DND-41 (cell line): ENCODE data around the gene GRB2.
A peak's percentile ranks its signal among the peaks of the same experiment; 100 is the strongest.

Experiments used
- ATAC-seq: fragments of 200-7000 bp; cut with Tn5 transposase; 3 replicates; pipeline ENCODE4 v1.9.1; 2021; ENCODE audit warnings: low read depth; ENCODE audit not compliant: insufficient read depth
- DNase-seq: peaks from one replicate; pipeline ENCODE4 v3.0.0-alpha.2; 2020
- H2AFZ ChIP-seq: 2 replicates; pipeline ENCODE4 v1.6.0; 2012; ENCODE audit warnings: low read depth, low read length
- H3K27ac ChIP-seq: 2 replicates; pipeline ENCODE4 v1.5.1; 2012; ENCODE audit warnings: low read length, inconsistent platforms
- H3K27me3 ChIP-seq: fragments of 200-600 bp; sonication (generic); 2 replicates; pipeline ENCODE4 v1.6.0; 2012; ENCODE audit warnings: low read length, mild to moderate bottlenecking, inconsistent platforms; ENCODE audit not compliant: insufficient read depth, poor library complexity
- H3K36me3 ChIP-seq: 2 replicates; pipeline ENCODE4 v1.5.1; 2012; ENCODE audit warnings: low read length, inconsistent platforms; ENCODE audit not compliant: insufficient read depth
- H3K4me1 ChIP-seq: 2 replicates; pipeline ENCODE4 v1.5.1; 2012; ENCODE audit warnings: mild to moderate bottlenecking, low read length; ENCODE audit not compliant: insufficient read depth
- H3K4me2 ChIP-seq: 2 replicates; pipeline ENCODE4 v1.6.0; 2012; ENCODE audit warnings: mild to moderate bottlenecking, moderate library complexity, low read length, inconsistent platforms; ENCODE audit not compliant: insufficient read depth
- H3K4me3 ChIP-seq, 2 experiments: fragments of 200-600 bp in 1 of 2; shearing (Covaris generic) in 1 of 2; 2 replicates each; pipeline ENCODE4 v1.5.1; 2012 to 2016; ENCODE audit warnings: inconsistent platforms in 2 of 2, low read length in 2 of 2, mild to moderate bottlenecking in 2 of 2, low read depth in 1 of 2, moderate library complexity in 1 of 2
- H3K79me2 ChIP-seq: 2 replicates; pipeline ENCODE4 v1.6.0; 2012; ENCODE audit warnings: low read length, inconsistent platforms; ENCODE audit not compliant: insufficient read depth
- H3K9ac ChIP-seq: 2 replicates; pipeline ENCODE4 v1.6.0; 2012; ENCODE audit warnings: low read depth, mild to moderate bottlenecking, inconsistent platforms, low read length, moderate library complexity
- H3K9me3 ChIP-seq: 2 replicates; pipeline ENCODE4 v1.5.1; 2012; ENCODE audit warnings: low read length, moderate library complexity, mild to moderate bottlenecking, inconsistent platforms; ENCODE audit not compliant: insufficient read depth, severe bottlenecking
- H4K20me1 ChIP-seq: 2 replicates; pipeline ENCODE4 v1.6.0; 2012; ENCODE audit warnings: low read length; ENCODE audit not compliant: insufficient read depth
- EZH2 ChIP-seq: IDR thresholded peaks from 3 replicates; pipeline ENCODE4 v1.6.1; 2012; ENCODE audit warnings: borderline replicate concordance, low read depth, mild to moderate bottlenecking, moderate library complexity, low read length, inconsistent platforms; ENCODE audit not compliant: severe bottlenecking
- TF ChIP-seq, protein P1 (sequence below): IDR thresholded peaks from 2 replicates; pipeline ENCODE4 v1.5.1; 2012; ENCODE audit warnings: borderline replicate concordance, low read length, moderate library complexity, mild to moderate bottlenecking; ENCODE audit not compliant: poor library complexity, severe bottlenecking; ENCODE audit errors: extremely low read depth

GRB2 gene

GRCh38 chr17:75273977-75274708 is 131.3 kb downstream of the GRB2 start:
- Histone ChIP-seq H2AFZ (no peak overlapping the region), H3K4me1 (peaks cover 36% of the 10 kb centered on the region), H3K79me2 (peaks cover 39% of the 10 kb centered on the region), H3K27me3 (no peaks in the 10 kb centered on the region), H3K27ac (peak overlapping the region; percentile 13; the same call in 1 of the 2 replicates), H3K9me3 (no peaks in the 10 kb centered on the region), H3K4me3 (no peak overlapping the region), H4K20me1 (peaks cover 8% of the 10 kb centered on the region), H3K36me3 (peaks cover 46% of the 10 kb centered on the region), H3K9ac (no peak overlapping the region), H3K4me2 (no peak overlapping the region)
- ATAC-seq (no peak), DNase-seq (no peak)
- TF ChIP-seq, protein P1, sequence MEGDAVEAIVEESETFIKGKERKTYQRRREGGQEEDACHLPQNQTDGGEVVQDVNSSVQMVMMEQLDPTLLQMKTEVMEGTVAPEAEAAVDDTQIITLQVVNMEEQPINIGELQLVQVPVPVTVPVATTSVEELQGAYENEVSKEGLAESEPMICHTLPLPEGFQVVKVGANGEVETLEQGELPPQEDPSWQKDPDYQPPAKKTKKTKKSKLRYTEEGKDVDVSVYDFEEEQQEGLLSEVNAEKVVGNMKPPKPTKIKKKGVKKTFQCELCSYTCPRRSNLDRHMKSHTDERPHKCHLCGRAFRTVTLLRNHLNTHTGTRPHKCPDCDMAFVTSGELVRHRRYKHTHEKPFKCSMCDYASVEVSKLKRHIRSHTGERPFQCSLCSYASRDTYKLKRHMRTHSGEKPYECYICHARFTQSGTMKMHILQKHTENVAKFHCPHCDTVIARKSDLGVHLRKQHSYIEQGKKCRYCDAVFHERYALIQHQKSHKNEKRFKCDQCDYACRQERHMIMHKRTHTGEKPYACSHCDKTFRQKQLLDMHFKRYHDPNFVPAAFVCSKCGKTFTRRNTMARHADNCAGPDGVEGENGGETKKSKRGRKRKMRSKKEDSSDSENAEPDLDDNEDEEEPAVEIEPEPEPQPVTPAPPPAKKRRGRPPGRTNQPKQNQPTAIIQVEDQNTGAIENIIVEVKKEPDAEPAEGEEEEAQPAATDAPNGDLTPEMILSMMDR = no peak
- no peak for TF ChIP-seq EZH2

DNA sequence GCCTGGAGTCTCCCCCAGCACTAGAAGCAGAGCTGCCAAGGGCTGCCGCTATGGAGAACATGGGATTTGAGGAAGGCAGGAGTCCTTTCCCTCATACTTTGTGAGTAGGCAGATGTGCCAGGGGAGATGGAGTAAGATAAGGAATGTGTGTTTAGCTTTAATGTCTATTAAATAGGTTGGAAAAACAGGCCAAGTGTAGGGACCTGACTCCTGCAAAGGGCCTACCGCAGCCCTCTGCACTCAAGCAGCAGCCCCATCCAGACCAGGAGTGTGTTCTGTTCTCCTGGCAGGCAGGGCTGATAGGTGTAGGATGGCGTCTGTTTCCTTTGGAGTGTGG is 132.7 kb downstream of the GRB2 start:
- peaks cover 41% of the 10 kb centered on the region for H3K4me1 ChIP-seq
- H3K9me3 ChIP-seq = no peaks in the 10 kb centered on the region
- H3K4me3 ChIP-seq = no peak overlapping the region
- peaks cover 41% of the 10 kb centered on the region for H3K36me3 ChIP-seq
- ATAC-seq = no peak
- DNase-seq = no peak
- H2AFZ ChIP-seq = no peak overlapping the region
- peaks cover 39% of the 10 kb centered on the region for H3K79me2 ChIP-seq
- peak overlapping the region; percentile 89 for H3K27ac ChIP-seq
- H3K9ac ChIP-seq = peak overlapping the region; percentile 91; the same call in 1 of the 2 replicates
- TF ChIP-seq, protein P1 = no peak
- no peak for TF ChIP-seq EZH2
- H3K27me3 ChIP-seq = no peaks in the 10 kb centered on the region
- peaks cover 8% of the 10 kb centered on the region for H4K20me1 ChIP-seq
- H3K4me2 ChIP-seq = peak overlapping the region; percentile 86; the same call in 1 of the 2 replicates

- Histone ChIP-seq H3K27me3 (no peaks in the 10 kb centered on the region), H3K9ac (peak overlapping the region; percentile 91), H3K27ac (peak overlapping the region; percentile 89), H3K4me1 (peaks cover 41% of the 10 kb centered on the region), H2AFZ (peak overlapping the region; percentile 96), H3K4me2 (peak overlapping the region; percentile 86), H4K20me1 (peaks cover 8% of the 10 kb centered on the region), H3K36me3 (peaks cover 42% of the 10 kb centered on the region), H3K79me2 (peaks cover 39% of the 10 kb centered on the region), H3K9me3 (no peaks in the 10 kb centered on the region), H3K4me3 (peak overlapping the region; percentile 76 to 98; a peak in 3 of 4 replicates)
- ATAC-seq (peak; percentile 28), DNase-seq (peak; percentile 54)
- TF ChIP-seq, protein P1 = peak; percentile 33
- no peak for TF ChIP-seq EZH2
Observed at GRCh38 chr17:75271955-75272847, 133.3 kb downstream of the GRB2 start.
